Mesenchymal stem cell (in vitro differentiated cells and primary cell): ENCODE measurements around the gene NDUFV3. TPM values are rescaled to one million over a fixed set of nuclear protein-coding genes. Genes with fewer than 3 reads are reported as not detected.

Experiments
- DNase-seq: peaks from one replicate; pipeline ENCODE4 v3.0.0-alpha.2; 2013
- H2AFZ ChIP-seq: one replicate; pipeline ENCODE4 v1.6.1; 2013; ENCODE audit warnings: low read depth, mild to moderate bottlenecking, control low read depth, inconsistent platforms, low read length, moderate library complexity
- H2AK5ac ChIP-seq: 2 replicates; pipeline ENCODE4 v1.6.1; 2013; ENCODE audit warnings: low read length, moderate library complexity, mild to moderate bottlenecking, inconsistent platforms; ENCODE audit not compliant: severe bottlenecking
- H2BK120ac ChIP-seq: one replicate; pipeline ENCODE4 v1.6.1; 2013; ENCODE audit warnings: low read depth, mild to moderate bottlenecking, inconsistent platforms, low read length, moderate library complexity
- H2BK12ac ChIP-seq, 2 experiments: one replicate each; pipeline ENCODE4 v1.6.1; 2013; ENCODE audit warnings: inconsistent platforms in 2 of 2, low read length in 2 of 2, mild to moderate bottlenecking in 2 of 2, moderate library complexity in 2 of 2, control low read depth in 1 of 2
- H2BK15ac ChIP-seq: one replicate; pipeline ENCODE4 v1.6.1; 2013; ENCODE audit warnings: mild to moderate bottlenecking, low read depth, inconsistent platforms; ENCODE audit not compliant: poor library complexity, severe bottlenecking
- H2BK5ac ChIP-seq: 2 replicates; pipeline ENCODE4 v1.6.1; 2013; ENCODE audit warnings: low read depth, mild to moderate bottlenecking, low read length, control low read depth, inconsistent platforms; ENCODE audit not compliant: poor library complexity, severe bottlenecking
- H3K14ac ChIP-seq, 2 experiments: one replicate each; pipeline ENCODE4 v1.6.1; 2013; ENCODE audit warnings: inconsistent platforms in 2 of 2, low read length in 2 of 2, control low read depth in 1 of 2, mild to moderate bottlenecking in 1 of 2, moderate library complexity in 1 of 2
- H3K18ac ChIP-seq, 2 experiments: one replicate each; pipeline ENCODE4 v1.6.1; 2013; ENCODE audit warnings: inconsistent platforms in 2 of 2, low read length in 2 of 2, control low read depth in 1 of 2, low read depth in 1 of 2, mild to moderate bottlenecking in 1 of 2
- H3K23ac ChIP-seq, 2 experiments: one replicate each; pipeline ENCODE4 v1.6.1; 2013; ENCODE audit warnings: inconsistent platforms in 2 of 2, low read length in 2 of 2, mild to moderate bottlenecking in 2 of 2, moderate library complexity in 2 of 2, control low read depth in 1 of 2
- H3K27ac ChIP-seq: 2 replicates; pipeline ENCODE4 v1.5.1; 2013; ENCODE audit warnings: mild to moderate bottlenecking, moderate library complexity, low read length, control low read depth, inconsistent platforms; ENCODE audit not compliant: poor library complexity, severe bottlenecking
- H3K27me3 ChIP-seq, 2 experiments: 2 replicates each; pipeline versions ENCODE4 v1.6.1 to v1.7.0; 2013; ENCODE audit warnings: low read length in 2 of 2, mild to moderate bottlenecking in 2 of 2, moderate library complexity in 2 of 2, control low read depth in 1 of 2, inconsistent platforms in 1 of 2; ENCODE audit not compliant: control insufficient read depth in 1 of 2, insufficient read depth in 1 of 2
- H3K36me3 ChIP-seq, 2 experiments: 2 replicates each; pipeline versions ENCODE4 v1.6.1 to v1.7.0; 2013; ENCODE audit warnings: low read length in 2 of 2, control low read depth in 1 of 2, inconsistent platforms in 1 of 2, low read depth in 1 of 2, mild to moderate bottlenecking in 1 of 2; ENCODE audit not compliant: insufficient read depth in 2 of 2, control insufficient read depth in 1 of 2
- H3K4ac ChIP-seq, 2 experiments: one replicate each; pipeline ENCODE4 v1.6.1; 2013; ENCODE audit warnings: inconsistent platforms in 2 of 2, low read length in 2 of 2, mild to moderate bottlenecking in 2 of 2, moderate library complexity in 2 of 2, control low read depth in 1 of 2, low read depth in 1 of 2
- H3K4me1 ChIP-seq: 2 replicates; pipeline ENCODE4 v1.6.1; 2013; ENCODE audit warnings: low read depth, low read length, control low read depth; ENCODE audit not compliant: control insufficient read depth, insufficient read depth
- H3K4me2 ChIP-seq: 2 replicates; pipeline ENCODE4 v1.6.1; 2013; ENCODE audit warnings: low read length, mild to moderate bottlenecking, inconsistent platforms; ENCODE audit not compliant: poor library complexity, severe bottlenecking
- H3K4me3 ChIP-seq, 2 experiments: 2 replicates each; pipeline versions ENCODE4 v1.5.1 to v1.7.0; 2013; ENCODE audit warnings: low read length in 2 of 2, mild to moderate bottlenecking in 2 of 2, control low read depth in 1 of 2, low read depth in 1 of 2; ENCODE audit not compliant: insufficient read depth in 1 of 2
- H3K79me1 ChIP-seq: replicated peaks from 2 replicates; pipeline ENCODE4 v1.6.1; 2013; ENCODE audit warnings: mild to moderate bottlenecking, control low read depth, low read length, inconsistent platforms; ENCODE audit not compliant: poor library complexity, severe bottlenecking
- H3K9ac ChIP-seq: 2 replicates; pipeline ENCODE4 v1.7.0; 2013; ENCODE audit warnings: mild to moderate bottlenecking, low read length, moderate library complexity
- H3K9me3 ChIP-seq: 2 replicates; pipeline ENCODE4 v1.7.0; 2013; ENCODE audit warnings: mild to moderate bottlenecking, low read length; ENCODE audit not compliant: control insufficient read depth
- H4K8ac ChIP-seq: one replicate; pipeline ENCODE4 v1.6.1; 2013; ENCODE audit warnings: inconsistent platforms, mild to moderate bottlenecking, low read length, moderate library complexity
- H4K91ac ChIP-seq: one replicate; pipeline ENCODE4 v1.6.1; 2013; ENCODE audit warnings: mild to moderate bottlenecking, low read length, inconsistent platforms
- WGBS: methylation state at CpG from one replicate; pipeline ENCODE4 v1.1.7; 2013; ENCODE audit warnings: mixed read lengths; 5-methylcytosine and 5-hydroxymethylcytosine counted together
- polyA plus RNA-seq, 2 experiments: library from polyadenylated mRNA; stranded (reverse); fragments of 200-250 nt; gene quantifications; one replicate each; pipeline ENCODE4 v1.2.3, GENCODE V29; 2013

The NDUFV3 gene
- 38.6 TPM for polyA plus RNA-seq (2013, experiment 1 of 2)
- polyA plus RNA-seq (2013, experiment 2 of 2) = 39.6 TPM

- Histone ChIP-seq H3K27ac (peak within 1 kb of the TSS; percentile 83), H3K18ac (peak within 1 kb of the TSS; percentile 77 to 86), H2AK5ac (no peak within 1 kb of the TSS), H3K36me3 (peaks cover 5 to 23% of the 10 kb centered on the region in 2 experiments), H3K4me1 (peaks cover 14% of the 10 kb centered on the region), H4K91ac (peak within 1 kb of the TSS; percentile 85), H2BK5ac (peak within 1 kb of the TSS; percentile 66), H2AFZ (peak within 1 kb of the TSS; percentile 72), H2BK120ac (peak within 1 kb of the TSS; percentile 83), H3K4me2 (peak within 1 kb of the TSS; percentile 92), H3K27me3 (no peaks in the 10 kb centered on the region), H3K9me3 (no peaks in the 10 kb centered on the region), H3K23ac (peak within 1 kb of the TSS in 1 of 2 experiments; percentile 57), H2BK15ac (no peak within 1 kb of the TSS), H4K8ac (peak within 1 kb of the TSS; percentile 99), H2BK12ac (peak within 1 kb of the TSS in 1 of 2 experiments; percentile 71), H3K9ac (peak within 1 kb of the TSS; percentile 92), H3K4me3 (peak within 1 kb of the TSS; percentile 86 to 98), H3K79me1 (peaks cover 3% of the 10 kb centered on the region), H3K4ac (peak within 1 kb of the TSS; percentile 57 to 99), H3K14ac (peak within 1 kb of the TSS in 1 of 2 experiments; percentile 89)
- peak; percentile 98 for DNase-seq
- WGBS = under 1% methylated on average over 75 of the region's 87 CpGs
These were observed at the start of gene NDUFV3 for GRCh38 chr21:42892931-42893755. NDUFV3 (plus strand) TSS chr21:42893309; CDS start chr21:42893334, 25 bp downstream.

DNA sequence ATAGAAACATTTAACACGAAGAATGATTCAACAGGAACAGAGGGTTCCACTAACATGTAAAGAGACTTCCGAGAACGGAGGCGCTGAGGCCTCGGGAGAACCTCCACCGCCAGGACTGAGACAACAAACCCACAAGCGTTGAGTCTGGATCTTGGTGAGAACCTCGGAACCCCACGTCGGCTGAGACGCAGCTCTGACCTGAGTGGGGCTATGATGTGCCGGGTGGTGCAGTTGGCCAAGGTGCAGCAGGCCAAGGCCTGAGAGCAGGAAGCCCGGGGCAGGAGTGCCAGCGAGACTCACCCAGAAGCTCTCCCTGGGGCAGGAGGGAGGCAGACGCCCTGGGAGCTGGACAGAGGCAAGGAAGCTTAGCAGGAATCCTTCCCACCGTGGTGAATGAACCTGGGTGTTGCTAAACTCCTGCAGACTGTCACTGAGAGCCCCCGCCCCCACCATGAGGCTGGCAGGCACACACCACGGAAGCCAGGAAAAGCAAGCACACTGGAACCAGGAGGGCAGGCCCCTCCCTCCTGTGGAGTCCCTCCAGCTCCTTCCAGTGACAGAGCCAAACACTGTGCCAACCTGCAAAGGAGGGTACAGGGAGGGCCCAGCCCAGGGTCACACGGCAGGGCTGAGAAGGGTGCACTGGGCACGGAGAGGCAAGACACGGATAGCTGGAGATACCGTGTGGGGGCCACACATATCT lies 48.5 kb upstream of the NDUFV3 start:
- Histone ChIP-seq H3K27ac (no peak overlapping the region), H2BK120ac (no peak overlapping the region), H3K79me1 (peaks cover 36% of the 10 kb centered on the region), H3K27me3 (no peaks in the 10 kb centered on the region), H3K9me3 (no peaks in the 10 kb centered on the region), H3K14ac (no peak overlapping the region), H2AFZ (no peak overlapping the region), H3K4ac (no peak overlapping the region), H3K23ac (no peak overlapping the region), H2BK12ac (no peak overlapping the region), H2AK5ac (no peak overlapping the region), H3K4me2 (no peak overlapping the region), H3K4me3 (no peak overlapping the region), H3K18ac (no peak overlapping the region), H2BK15ac (no peak overlapping the region), H3K4me1 (peaks cover 2% of the 10 kb centered on the region), H4K8ac (no peak overlapping the region), H3K36me3 (peaks cover 73 to 84% of the 10 kb centered on the region in 2 experiments), H4K91ac (no peak overlapping the region), H2BK5ac (no peak overlapping the region), H3K9ac (no peak overlapping the region)
- WGBS = 85% methylated on average over 18 of the region's 22 CpGs
- DNase-seq = no peak

DNA sequence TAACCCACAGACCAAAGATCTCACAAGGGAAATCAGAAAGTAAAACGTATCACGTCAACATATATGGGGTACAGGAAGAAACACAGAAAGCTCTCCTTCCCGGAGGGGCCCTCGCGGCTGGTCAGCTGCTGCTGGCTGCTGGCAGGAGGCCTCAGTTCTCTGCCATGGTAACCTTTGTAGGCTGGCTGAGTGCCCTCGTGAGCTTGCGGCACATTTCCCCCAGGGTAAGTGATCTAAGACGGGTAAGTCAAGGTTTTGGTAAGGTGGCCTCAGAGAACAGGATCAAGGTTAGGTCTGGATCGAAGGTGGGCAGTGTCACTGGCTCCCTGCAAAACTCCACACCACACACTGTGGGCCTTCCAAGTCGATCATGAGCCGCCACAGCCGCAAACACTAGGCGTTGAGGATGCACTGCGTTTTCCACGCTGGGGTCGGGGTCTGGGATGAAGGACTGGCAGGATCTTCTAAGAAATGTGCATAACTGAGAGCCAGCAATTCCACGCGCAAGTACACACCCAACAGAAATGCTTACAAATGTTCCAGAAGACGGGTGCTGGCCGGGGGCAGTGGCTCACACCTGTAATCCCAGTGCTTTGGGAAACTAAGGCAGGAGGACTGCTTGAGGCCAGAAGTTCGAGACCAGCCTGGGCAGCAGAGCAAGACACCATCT lies 47.7 kb upstream of the NDUFV3 start:
- Histone ChIP-seq H4K91ac (no peak overlapping the region), H3K4me3 (no peak overlapping the region)
- WGBS = 93% methylated on average over 21 of the region's 21 CpGs

More for the DNA sequence above, 47.7 kb upstream of the NDUFV3 start:
- H3K27me3 ChIP-seq = no peaks in the 10 kb centered on the region
- DNase-seq = no peak
- peaks cover 37% of the 10 kb centered on the region for H3K79me1 ChIP-seq
- no peak overlapping the region for H2BK120ac ChIP-seq
- H3K9me3 ChIP-seq = no peaks in the 10 kb centered on the region
- H3K4me2 ChIP-seq = no peak overlapping the region
- no peak overlapping the region for H3K23ac ChIP-seq
- peaks cover 2% of the 10 kb centered on the region for H3K4me1 ChIP-seq
- no peak overlapping the region for H3K4ac ChIP-seq
- H4K8ac ChIP-seq = no peak overlapping the region
- H3K14ac ChIP-seq = no peak overlapping the region
- peaks cover 75 to 84% of the 10 kb centered on the region in 2 experiments for H3K36me3 ChIP-seq
- no peak overlapping the region for H2BK12ac ChIP-seq
- no peak overlapping the region for H2BK5ac ChIP-seq
- H2AFZ ChIP-seq = no peak overlapping the region
- no peak overlapping the region for H2AK5ac ChIP-seq
- no peak overlapping the region for H3K27ac ChIP-seq
- H3K9ac ChIP-seq = no peak overlapping the region
- H3K18ac ChIP-seq = no peak overlapping the region
- no peak overlapping the region for H2BK15ac ChIP-seq
